ENCODE data around the gene NDUFAF8.
A peak's percentile ranks its signal among the peaks of the same experiment; 100 is the strongest.

Gene NDUFAF8

DNA sequence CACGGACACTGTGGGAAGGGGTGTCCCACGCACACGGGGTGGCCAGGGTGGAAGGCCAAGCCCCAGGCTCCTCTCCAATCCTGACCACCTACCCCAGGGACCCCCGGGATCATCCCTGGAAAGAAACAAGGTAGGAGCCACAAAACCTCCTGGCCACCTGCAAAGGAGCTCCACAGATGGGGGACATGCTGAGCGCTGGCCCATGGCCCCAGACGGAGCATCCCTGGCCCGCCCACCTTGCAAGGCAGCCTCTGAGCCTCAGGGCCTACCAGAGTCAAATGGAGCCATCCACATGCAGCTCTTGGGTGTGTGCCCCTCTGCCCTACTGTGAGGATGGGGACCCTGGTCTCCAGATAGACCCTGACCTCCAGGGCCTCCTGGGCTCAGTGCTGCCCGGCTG is 39.7 kb downstream of the NDUFAF8 start:
- DNase-seq: no peak

DNA sequence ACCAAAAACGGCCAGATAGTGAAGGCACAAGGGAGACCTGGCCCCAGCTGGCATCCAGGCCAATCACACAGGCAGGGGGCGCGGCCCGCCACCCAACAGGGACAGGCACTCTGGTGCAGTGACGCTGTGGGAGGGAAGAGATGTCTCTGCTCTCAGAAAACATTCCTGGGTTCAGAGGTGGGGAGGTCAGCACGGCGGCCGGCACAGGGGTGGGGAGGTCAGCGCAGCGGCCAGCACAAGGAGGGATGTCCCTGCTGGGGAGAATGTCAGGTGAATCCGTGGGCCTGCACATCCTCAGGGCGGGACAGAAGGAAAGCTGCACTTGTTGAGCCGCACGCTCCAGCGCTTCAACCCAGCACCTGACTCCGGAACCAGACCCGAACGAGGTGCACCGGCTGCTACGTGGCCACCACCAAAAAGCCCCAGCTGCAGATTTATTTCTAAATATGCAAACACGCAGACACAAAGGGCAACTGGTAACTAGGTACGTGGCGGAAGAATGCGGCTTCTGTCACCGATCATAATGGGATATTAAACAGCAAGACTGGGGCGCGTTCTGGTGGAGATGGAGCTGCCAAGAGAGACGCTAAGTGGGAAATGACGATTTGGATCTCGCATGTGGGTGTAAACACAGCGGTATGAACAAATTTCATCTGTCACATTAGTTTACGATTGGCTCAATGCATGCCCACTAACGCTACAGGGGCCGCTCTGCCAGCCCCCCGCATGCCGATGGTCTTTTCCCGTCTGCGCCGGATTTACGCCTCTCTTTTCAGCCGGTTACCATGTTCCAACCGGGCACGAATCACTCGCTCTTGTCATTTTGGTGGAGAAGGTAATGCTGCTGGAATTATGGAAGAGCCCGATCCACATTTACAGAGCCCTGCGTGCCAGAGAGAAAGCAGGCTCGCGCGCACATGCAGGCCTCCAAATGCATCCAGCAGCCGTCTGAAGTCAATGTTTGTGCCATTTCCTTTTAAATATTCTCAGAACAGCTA is 40.5 kb downstream of the NDUFAF8 start:
- no peak for DNase-seq

DNA sequence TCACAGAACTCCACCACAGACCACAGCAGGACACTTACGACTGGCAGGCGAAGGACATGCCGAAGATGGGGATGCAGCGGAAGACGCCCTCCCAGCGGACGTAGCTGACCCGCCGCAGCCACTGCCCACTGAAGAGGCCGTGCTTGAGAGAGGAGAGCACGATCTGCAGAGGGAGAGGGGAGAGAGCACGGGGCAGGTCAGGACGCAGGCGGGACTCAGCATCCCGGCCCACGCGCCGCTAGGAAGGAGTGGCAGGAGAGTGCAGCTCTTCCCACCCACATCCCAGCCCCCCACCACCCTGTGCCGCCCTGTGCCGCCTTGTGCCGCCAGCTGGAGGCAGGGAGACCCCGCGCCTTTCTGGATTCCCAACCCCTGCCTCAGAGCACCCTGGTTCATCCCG is 41.5 kb downstream of the NDUFAF8 start:
- no peak for DNase-seq

DNA sequence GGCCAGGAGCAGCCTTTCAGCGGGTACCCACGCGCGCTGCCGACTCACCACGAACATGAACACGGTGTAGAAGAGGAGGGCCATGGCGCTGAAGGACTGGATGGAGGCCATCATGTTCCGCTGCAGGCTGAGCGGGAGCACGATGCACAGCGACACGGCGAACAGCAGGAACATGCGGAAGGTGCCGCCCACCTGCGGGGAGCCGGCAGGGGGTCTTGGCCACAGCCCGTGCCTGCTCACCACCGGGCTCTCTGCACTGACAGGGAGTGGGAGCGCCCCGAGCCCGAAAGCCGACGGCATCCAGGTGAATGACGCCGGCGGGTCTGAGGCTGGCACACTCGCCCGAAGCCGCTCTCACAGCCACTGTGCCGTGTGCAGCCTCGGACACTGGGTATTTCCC is 43.0 kb downstream of the NDUFAF8 start:
- no peak for DNase-seq

DNA sequence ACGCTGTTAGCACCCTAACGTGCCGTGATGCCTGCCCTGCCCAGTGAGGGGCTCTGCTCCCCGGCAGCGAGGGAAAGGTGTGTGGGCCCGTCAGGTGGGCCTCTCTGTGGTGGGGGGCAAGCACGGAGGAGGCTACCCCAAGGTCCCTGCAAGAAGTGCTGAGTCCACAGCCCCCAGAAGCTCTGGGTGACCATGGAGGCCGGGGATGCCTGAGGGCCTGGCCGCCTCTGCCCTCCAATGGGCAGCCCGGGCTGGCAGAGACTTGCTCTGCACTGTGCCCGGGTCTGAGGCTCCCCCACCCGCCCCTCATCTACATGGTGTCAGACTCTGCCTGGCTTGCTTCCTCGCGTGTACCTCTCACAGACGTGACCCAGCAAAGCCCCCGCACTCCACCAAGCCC is 43.8 kb downstream of the NDUFAF8 start:
- DNase-seq: no peak

DNA sequence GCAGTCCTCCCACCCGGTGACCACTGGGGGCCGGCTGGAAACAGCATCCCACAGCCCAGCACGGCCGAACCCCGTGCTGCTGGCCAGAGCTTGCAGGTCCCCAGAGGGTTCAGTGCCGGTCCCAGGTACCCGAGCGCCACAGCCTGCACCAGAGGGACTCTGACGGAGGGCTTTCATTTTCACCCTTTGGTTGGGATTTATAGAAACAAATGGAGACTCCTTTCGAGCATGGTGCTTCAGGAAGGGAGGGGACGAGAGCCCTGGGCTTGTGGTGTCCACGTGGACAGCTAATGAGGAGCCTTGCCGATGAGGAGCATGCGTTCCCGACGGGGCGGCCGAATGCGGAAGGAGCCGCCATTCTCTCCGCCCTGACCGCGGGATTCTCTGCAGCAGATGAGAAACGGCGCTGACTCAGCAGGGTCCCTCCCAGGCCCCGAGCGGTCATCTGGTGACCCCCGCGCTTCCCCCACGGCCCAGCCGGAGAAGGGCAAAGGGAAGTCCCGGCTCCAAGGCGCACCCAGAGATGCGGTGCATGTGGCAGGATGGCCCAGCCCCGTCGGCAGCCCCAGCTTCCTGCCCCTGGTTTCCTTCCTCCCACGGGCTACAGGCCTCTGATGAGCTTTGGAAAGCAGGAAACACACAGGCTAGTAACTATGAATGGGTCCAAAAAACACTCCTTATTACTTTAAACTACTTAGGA is 46.2 kb downstream of the NDUFAF8 start:
- peak; percentile 89 for DNase-seq

DNA sequence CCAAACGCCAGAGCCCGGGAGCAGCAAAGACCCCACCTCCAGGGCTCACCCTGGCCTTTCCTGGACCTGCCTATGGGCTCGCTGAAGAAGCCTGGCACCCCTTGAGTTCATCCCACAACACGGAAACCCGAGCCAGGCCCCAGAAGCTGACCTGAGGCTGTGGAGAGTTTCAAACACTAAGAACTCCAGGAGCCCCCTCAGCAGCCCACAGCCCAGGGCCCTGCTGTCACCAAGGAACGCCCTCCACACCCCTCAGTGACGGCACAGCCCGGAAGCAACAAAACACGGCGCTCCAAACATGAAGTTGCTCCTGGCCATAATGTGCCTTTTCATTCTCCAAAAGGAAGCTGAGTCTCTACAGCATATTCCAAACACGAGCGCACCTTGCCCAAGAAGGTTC is 46.8 kb downstream of the NDUFAF8 start:
- DNase-seq: no peak

DNA sequence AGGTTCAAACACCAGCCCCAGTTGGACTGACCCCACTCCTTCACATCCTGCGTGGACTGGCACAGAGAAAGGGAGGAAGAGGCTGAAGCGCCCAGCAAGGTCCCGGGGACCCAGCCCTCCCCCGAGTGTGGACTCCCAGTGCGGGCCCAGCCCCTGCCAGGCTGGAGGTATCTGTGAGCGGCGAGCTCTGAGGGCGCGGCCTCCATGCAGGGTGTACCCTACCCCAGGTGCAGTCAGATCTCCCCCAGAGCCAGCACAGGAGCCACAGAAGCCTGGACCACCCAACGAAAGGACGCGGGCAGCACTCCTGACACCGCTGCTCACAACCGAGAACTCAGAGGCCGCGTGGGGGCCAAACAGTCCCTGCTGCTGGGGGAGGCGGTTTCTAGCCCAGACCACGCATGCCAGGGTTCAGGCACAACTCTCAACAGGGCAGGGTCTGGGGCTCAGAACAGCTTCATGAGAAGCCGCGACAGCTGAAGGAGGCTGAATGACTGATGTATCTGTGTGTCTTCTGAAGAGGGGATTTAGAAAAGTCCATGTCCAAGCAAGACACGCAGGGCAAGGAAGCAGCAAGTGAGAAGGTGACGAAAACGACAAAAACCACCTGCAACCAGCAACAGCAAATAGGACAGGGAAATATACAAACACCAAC is 47.5 kb downstream of the NDUFAF8 start:
- DNase-seq: no peak

DNA sequence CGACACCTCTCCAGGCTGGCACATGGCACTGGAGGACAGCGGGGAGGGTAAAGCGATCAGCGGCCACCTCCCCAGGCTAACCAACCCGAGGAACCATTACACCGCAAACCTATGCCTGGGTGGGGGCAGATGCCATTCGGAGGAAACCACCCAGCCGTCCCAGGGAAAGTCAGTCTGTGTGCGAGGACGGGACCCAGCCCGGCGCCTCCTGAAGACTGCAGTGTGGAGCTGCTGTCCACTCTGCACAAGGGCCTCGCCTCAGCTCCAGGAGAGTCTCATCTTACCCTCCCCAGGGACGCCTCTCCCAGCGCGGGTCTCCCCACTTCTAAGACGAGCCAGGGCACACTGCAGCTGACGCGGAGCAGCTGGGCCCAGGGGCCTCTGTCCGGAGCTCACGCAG is 48.0 kb downstream of the NDUFAF8 start:
- DNase-seq: no peak

DNA sequence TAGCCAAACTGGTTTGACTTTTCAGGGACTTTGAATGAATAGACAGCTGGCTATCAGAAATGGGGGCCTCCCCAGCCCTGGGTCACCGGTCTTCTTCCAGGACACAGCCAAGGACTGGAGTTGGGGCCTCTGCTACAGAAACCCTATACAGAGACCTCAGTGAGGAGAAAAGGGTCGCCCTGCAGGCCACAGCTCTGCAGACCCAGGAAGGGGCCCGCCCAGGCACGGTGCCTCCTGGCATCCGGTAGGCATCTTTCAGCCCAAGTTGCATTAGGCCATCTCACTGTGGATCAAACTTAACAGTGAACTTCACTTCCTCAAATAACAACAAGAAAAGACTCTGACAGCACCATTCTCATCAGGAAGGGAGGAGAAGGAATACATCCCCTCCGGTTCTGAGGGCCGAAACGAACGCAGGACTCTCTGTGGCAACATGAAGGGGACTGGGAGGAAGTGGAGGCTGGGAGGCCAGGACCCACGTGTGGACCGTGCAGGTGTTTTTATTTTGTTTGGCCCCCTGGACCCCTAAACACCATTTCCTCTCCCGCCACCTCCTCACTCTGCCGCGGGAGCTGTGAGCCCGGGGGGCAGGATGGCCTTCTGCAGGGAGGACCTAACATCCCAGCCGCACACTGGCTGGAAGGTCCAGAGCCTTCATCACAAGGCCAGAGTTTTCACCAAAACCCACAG is 48.8 kb downstream of the NDUFAF8 start:
- DNase-seq: no peak

DNA sequence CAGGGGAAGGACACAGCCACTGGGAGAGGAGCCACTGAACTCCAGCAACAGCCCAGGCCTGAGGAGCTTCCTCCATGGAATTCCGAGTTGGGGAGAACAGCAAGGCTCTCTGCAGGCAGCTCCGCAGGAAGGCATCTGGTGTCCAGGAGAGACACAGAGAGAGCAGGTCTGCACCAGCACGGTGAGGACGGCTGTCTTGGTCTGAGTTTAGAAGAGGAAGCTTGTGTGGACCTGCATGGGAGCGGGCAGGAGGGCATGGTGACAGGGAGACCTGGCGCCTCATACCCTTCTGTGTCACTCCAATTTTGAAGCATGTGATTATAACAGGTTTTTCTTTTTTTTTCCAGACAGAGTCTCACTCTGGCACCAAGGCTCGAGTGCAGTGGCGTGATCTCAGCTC is 49.6 kb downstream of the NDUFAF8 start:
- DNase-seq: no peak

DNA sequence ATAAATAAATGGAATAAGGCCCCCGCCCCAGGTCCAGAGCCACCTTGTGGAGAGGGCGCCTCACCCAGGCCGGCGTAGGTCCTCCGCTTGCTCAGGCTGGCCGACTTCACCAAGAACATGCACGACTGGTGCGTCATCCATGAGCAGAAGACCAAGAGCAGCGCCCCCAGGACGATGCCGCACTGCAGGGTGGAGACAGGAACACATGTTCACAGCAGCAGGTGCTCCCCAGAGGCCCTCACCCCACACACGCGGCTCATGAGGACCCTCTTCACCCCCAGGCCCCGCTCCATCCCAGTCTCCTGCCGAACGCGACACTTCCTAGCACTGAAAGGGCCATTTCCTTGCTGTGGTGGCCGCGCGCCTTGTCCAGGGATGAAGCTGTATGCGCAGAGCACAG is 50.5 kb downstream of the NDUFAF8 start:
- DNase-seq: no peak

DNA sequence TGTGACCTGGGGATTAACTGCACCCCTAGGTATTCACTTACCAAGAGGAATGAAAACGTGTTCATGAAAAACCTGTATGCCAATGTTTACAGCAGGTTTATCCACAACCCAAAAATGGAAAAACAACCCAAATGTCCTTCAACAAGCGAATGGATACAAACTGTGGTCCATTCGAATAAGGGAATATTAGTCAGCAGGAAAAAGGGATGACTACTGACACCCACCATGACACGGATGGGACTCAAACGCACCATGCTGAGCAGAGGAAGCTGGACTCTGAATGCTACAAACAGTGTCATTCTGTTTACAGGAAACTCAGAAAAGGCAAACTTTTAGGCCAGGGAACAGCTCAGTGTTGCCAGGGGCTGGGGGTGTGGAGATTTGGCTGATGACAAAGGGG is 51.1 kb downstream of the NDUFAF8 start:
- no peak for DNase-seq

Measured in activated CD8-positive, alpha-beta memory T cell treated with anti-CD3 and anti-CD28 coated beads for 24 hours (primary cell).